Stimulated activated CD4-positive, alpha-beta T cell treated with anti-CD3 and anti-CD28 coated beads, Interleukin-12 subunit alpha, Interleukin-12 subunit beta, amount 100 ng/mL, for 24 hours (primary cell): Measurements from ENCODE around the gene CCDC92B.
A peak's percentile ranks its signal among the peaks of the same experiment; 100 is the strongest.

ENCODE experiments used
- DNase-seq, 2 experiments: peaks; one replicate each; pipeline ENCODE4 v3.0.0-alpha.2; 2020; ENCODE audit warnings: low read depth in 2 of 2

CCDC92B gene

DNA sequence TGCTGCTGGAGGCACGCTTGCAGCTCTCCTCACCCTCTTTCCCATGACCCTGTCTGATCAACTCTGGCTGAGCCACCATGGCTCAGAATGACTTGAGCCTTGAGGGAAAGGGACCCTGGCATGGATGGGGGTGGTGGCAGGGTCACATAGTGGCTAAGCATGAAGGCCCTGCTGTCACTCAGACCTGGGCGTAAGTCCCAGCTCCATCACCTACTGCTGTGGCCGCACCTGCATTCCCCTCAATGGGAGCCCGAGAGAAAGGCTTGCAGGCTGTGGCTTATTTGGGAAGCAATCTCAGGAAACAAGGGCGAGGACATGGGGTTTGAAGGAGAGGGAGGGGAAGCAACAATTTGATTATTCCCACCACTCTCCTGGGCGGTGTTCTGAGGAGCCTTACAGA lies 29.0 kb upstream of the CCDC92B start:
- DNase-seq, result no peak

DNA sequence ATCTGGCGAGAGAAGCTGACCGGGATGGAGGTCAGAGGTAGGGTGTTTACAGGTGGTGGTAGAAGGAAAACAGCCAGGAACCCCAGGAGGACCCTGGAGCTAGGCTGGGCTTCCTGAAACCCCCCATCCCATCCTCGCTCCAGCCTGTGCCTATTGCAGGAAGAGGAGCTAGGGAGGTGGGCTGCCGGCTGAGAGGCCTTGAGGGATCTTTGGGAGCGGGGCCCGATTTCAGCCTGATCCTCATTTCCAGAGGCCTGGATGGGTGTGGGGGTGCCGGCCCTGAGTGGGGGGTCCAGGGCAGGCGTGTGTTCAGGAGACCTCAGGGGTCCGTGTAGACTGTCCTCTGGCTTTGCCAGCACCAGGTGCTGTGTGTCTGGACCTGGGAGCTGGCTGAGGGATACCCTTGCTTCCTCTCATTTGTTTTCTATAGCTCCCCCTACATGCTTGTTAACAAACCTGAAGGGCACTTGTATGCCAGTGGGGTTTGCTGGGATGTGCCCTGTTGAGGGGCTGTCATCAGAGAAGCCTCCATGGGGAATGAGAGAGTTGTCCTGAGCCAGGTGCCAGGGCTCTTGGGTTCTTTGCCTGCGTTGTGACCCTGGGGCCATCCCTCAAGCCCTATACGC lies 27.9 kb upstream of the CCDC92B start:
- no peak for DNase-seq

- no peak for DNase-seq
Observed at GRCh38 chr17:2776589-2777241, 27.3 kb upstream of the CCDC92B start.

- DNase-seq, result no peak
Observed at GRCh38 chr17:2775206-2775605, 25.8 kb upstream of the CCDC92B start.

- no peak for DNase-seq
Observed at GRCh38 chr17:2770129-2770528, 20.7 kb upstream of the CCDC92B start.

DNA sequence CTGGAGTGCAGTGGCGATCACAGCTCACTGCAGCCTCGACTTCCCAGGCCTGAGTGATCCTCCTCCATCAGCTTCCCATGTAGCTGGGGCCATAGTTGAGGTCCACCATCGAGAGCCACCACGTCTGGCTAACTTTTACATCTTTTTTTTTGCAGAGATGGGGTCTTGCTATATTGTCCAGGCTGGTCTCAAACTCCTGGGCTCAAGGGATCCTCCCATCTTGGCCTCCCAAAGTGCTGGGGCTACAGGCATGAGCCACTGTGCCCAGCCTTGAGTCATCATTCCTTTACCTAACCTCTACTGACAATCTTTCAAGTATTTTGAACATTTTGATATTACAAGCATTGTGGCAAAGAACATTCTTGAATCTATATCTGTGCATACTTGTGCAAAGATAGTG lies 9.4 kb upstream of the CCDC92B start:
- DNase-seq, result no peak

GRCh38 chr17:2755891-2756724 lies 6.7 kb upstream of the CCDC92B start:
- no peak for DNase-seq

DNA sequence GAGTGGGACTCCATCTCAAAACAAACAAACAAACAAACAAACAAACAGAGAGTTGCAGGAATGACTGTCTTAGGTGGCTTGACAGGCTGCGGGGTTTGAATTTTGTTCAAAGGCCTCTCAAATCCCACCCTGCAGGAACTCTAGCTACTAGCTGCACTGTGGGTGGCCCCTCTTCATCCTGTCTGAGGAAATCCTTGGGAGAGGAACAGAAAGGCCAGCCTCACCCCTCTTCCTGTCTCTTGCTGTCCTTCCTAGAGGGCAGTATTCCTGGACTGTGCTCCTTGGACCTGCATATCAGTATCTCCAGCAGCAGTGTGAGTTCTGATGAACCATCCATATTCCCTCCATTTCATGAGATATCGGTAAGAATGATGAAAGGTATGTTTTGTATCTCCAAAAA lies 2.0 kb upstream of the CCDC92B start:
- DNase-seq, result no peak

DNA sequence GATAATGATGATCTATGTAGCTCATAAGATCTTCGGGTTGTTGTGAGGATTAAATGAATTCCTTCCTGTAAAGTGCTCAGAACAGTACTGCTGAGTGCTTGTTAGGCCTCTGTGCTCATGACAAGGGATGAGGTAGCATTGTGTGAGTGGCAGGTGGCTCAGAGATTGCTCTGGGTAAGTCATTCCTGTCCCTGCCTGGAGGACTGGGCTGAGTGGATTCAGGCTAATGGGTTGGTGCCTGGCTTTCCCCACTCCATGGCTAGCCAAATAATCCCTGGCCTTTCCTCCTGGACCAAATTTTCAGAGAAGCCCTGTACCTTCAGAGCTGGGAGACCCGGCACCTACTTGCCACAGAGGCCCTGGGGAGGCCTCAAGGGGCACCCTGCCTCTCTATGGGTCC lies 1.3 kb upstream of the CCDC92B start:
- no peak for DNase-seq

DNA sequence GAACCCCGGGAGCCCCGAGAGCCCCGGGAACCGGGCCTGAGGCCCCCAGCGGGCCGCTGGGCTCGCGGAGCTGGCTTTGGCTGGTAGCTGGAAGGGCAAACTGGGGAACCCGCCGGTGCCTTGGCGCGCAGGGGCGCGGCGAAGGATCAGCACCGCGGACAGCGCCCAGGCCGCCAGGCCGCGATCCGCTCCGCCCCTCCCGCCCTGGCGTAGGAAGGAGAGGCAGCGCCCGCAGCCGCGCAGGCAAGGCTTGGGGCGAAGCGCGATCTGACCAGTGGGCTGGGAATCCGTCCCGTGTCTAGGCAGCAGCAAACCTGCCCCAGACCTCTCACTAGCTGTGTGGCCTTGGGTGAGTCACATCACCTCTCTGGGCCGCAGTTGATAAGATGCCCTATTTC lies 331 bp upstream of the CCDC92B start:
- DNase-seq, result peak; percentile 47 to 66

DNA sequence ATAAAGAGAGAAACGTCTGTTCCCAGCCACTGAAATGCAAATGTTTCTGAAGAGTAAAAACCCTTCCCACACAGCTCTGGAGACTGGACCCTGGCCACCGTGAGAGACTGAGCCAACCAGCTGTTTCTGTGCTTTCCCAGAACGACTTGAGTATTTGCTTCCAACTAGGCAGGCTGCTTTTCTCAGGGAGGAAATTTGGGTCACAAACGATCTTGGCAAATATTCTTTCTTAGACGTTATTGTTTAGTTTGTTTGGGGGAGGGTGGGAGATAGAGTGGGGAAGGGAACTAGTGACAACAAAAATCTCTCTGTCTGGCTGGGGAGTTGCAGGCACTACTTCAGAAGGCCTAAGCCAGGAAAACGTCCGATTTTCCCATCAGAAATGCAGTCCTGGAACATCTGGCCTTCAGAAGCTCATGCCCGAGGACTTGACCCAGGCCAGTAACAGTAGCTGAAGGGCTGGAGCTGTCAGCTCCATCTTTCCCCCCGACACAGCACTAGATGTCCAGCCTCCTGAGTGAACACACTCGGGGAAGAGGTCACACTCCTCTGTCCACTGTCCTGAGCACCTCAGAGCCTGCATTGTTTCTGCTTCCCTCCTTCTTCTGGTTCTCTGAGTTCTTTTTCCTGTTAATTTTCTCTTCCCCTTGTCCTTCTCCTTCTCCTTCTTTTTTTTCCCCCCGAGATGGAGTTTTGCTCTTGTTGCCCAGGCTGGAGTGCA lies 4.0 kb downstream of the CCDC92B start:
- DNase-seq, result no peak

DNA sequence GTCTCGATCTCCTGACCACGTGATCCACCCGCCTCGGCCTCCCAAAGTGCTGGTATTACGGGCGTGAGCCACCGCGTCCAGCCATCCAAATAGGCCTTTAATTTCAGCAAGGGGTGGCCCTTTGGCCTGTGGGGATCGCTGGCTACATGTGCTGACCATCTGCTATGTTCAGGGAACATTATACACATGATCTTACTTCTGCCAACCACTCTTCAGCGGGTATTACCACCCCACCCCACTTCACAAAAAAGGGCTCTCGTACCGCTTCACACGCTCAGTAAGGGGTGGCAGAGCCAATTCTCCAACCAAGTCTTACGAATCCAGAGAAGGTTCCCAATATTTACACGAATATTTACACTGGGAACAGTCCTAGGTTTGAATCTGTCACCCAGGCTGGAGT lies 11.8 kb downstream of the CCDC92B start:
- DNase-seq, result no peak

- no peak for DNase-seq
Observed at GRCh38 chr17:2736956-2737355, 12.5 kb downstream of the CCDC92B start.

DNA sequence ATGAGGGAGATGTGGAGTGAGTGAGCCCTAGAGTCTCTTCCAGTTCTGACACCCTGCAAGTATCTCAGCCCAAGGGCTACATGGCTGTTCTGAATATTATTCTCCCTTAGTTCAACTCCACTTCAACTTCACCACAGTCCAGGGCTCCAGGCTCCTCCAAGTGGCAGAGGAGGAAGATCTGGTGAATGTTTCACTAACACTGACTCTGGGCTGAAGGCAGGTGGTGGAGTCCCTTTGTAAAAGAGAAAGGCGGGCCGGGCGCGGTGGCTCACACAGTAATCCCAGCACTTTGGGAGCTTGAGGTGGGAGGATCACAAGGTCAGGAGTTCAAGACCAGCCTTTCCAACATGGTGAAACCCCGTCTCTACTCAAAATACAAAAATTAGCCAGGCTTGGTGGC lies 13.6 kb downstream of the CCDC92B start:
- DNase-seq, result no peak

GRCh38 chr17:2734939-2735338 lies 14.5 kb downstream of the CCDC92B start:
- DNase-seq, result no peak

- no peak for DNase-seq
Observed at GRCh38 chr17:2731807-2732206, 17.6 kb downstream of the CCDC92B start.

DNA sequence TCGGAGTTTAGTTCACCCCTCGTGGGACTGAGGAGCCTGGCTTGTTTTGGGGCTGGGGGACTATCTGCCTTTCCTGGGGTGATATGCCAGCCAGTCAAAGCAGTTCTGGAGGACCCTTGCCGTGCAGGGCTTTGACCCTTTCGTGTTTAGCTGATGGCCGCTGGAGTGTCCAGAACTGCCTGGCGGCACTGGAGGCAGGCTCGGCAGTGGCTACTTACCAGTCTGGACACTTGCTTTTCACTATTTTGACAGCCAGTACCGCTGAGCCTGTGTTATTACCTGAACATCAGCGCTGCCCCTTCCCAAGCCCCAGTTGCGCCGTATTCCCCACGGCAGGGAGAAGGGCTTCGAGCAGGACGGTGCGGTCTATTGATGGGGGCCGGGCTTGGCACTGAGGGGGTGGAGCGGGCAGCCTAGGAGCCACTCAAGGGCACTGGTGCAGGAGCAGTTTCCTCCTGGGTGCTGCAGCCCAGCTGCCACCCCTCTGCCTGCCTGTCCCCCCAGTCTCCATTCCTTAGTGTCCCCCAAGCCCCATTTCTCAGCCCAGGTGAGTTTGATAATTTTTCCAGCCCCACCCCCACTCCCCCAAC lies 18.6 kb downstream of the CCDC92B start:
- DNase-seq, result no peak

DNA sequence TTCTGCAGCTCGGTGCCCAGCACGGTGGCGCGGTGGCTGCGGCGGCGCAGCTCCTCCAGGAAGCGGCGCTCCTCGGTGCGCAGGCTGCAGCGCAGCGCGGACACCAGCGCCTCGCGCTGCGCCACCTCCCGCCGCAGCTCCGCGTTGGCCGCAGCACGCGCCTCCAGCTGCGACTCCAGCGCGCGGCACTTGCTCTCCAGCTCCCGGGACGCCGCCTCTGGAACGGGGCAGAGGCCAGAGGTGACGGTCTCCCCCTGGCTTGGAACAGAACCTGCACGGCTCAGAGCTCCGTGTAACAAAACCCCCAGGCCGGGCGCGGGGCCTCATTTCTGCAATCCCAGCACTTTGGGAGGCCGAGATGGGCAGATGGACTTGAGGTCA lies 24.7 kb downstream of the CCDC92B start:
- peak in 1 of 2 experiments; percentile 34 for DNase-seq

- DNase-seq, result no peak
Observed at GRCh38 chr17:2723997-2724783, 25.3 kb downstream of the CCDC92B start.

GRCh38 chr17:2723505-2723996 lies 25.9 kb downstream of the CCDC92B start:
- DNase-seq, result no peak

GRCh38 chr17:2722611-2723010 lies 26.8 kb downstream of the CCDC92B start:
- no peak for DNase-seq
